ENCODE data around the gene GIN1. TPM values are rescaled to one million over a fixed set of nuclear protein-coding genes. Genes with fewer than 3 reads are reported as not detected.
"Not testable (repeated sequence)": the region's sequence is repeated elsewhere in the genome, so short reads cannot be mapped to it uniquely, and the experiment has no call there.

The GIN1 gene
- total RNA-seq, 1 experiment from 2014 or later = 5.7 TPM

DNA sequence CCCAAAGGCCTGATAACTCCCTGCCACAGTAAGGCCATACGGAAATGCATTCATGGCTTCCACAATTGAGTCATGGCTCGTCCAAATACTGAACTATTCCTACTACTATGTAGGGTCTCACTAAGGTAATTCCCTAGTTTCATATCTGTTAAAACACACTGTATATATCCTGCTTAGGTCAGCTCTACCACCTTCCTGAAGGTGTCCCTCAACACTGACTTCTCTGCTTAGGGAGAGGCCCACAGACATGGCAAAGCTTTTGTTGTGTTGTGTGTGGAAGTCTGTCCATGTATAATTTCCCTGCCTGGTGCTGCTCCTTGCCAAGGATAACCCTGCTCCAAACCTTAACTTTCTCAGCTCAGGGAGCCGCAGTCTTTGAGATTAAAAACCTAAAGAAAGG, 60.4 kb downstream of the GIN1 start:
- Mint-ChIP-seq H3K27ac (no peak overlapping the region), H3K4me1 (peaks cover 36% of the 10 kb centered on the region), H3K36me3 (peaks cover 4% of the 10 kb centered on the region), H3K27me3 (ENCODE audit: low read depth) (no peaks in the 10 kb centered on the region), H3K4me3 (no peak overlapping the region), H3K9me3 (peaks cover 18% of the 10 kb centered on the region)
- ChIA-PET CTCF (no interaction called here), POLR2A (no interaction called here)
- TF ChIP-seq ZNF232 (CRISPR knock-in tag; IDR thresholded peaks at IDR 0.05) (no peak), NFE2L1 (CRISPR knock-in tag; IDR thresholded peaks at IDR 0.05) (no peak)
- TF ChIP-seq, protein P1, sequence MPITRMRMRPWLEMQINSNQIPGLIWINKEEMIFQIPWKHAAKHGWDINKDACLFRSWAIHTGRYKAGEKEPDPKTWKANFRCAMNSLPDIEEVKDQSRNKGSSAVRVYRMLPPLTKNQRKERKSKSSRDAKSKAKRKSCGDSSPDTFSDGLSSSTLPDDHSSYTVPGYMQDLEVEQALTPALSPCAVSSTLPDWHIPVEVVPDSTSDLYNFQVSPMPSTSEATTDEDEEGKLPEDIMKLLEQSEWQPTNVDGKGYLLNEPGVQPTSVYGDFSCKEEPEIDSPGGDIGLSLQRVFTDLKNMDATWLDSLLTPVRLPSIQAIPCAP (CRISPR knock-in tag; IDR thresholded peaks at IDR 0.05) = no peak
- ATAC-seq (no peak; the same call in 1 of the 2 replicates), DNase-seq (ENCODE audit: low spot score) (no peak)

DNA sequence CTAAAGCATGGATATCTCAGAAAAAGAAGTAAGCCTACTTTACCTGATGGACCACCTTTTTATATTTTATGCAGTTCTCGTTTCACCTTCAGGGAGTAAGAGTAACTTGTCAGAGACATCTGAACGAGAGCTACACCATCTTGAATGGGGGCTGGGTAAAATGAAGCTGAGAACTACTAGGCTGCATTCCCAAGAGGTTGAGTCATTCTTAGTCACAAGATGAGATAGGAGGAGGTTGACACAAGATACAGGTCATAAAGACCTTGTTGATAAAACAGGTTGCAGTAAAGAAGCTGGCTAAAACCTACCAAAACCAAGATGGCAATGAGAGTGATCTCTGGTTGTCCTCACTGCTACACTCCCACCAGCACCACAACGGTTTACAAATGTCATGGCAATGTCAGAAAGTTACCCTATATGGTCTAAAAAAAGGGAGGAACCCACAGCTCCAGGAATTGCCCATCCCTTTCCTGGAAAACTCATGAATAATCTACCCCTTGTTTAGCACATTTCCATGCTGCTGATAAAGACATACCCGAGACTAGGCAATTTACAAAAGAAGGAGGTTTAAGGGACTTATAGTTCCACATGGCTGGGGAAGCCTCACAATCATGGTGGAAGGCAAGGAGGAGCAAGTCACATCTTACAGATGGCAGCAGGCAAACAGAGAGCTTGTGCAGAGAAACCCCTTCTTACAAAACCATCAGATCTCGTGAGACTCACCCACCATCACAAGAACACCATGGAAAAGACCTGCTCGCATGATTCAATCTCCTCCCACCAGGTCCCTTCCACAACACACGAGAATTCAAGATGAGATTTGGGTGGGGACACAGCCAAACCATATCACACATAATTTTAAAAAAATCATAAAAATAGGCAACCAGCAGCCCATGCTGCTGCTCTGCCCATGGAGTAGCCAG, 62.5 kb downstream of the GIN1 start:
- no peak for DNase-seq (ENCODE audit: low spot score)
- Mint-ChIP-seq H3K9me3 (peaks cover 18% of the 10 kb centered on the region), H3K4me1 (peaks cover 36% of the 10 kb centered on the region), H3K27ac (peak overlapping the region; percentile 12; the same call in 1 of the 2 replicates), H3K27me3 (ENCODE audit: low read depth) (no peaks in the 10 kb centered on the region), H3K4me3 (no peak overlapping the region), H3K36me3 (peaks cover 4% of the 10 kb centered on the region)
- no peak for TF ChIP-seq SMAD3 (CRISPR knock-in tag; IDR thresholded peaks at IDR 0.05; ENCODE audit: borderline replicate concordance)
- TF ChIP-seq, protein P2, sequence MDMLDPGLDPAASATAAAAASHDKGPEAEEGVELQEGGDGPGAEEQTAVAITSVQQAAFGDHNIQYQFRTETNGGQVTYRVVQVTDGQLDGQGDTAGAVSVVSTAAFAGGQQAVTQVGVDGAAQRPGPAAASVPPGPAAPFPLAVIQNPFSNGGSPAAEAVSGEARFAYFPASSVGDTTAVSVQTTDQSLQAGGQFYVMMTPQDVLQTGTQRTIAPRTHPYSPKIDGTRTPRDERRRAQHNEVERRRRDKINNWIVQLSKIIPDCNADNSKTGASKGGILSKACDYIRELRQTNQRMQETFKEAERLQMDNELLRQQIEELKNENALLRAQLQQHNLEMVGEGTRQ (CRISPR knock-in tag; IDR thresholded peaks at IDR 0.05) = no peak
- TF ChIP-seq, protein P3, sequence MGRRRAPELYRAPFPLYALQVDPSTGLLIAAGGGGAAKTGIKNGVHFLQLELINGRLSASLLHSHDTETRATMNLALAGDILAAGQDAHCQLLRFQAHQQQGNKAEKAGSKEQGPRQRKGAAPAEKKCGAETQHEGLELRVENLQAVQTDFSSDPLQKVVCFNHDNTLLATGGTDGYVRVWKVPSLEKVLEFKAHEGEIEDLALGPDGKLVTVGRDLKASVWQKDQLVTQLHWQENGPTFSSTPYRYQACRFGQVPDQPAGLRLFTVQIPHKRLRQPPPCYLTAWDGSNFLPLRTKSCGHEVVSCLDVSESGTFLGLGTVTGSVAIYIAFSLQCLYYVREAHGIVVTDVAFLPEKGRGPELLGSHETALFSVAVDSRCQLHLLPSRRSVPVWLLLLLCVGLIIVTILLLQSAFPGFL (CRISPR knock-in tag; IDR thresholded peaks at IDR 0.05; ENCODE audit: borderline replicate concordance) = no peak
- TF ChIP-seq KAT7 (CRISPR knock-in tag; IDR thresholded peaks at IDR 0.05; ENCODE audit: borderline replicate concordance) = no peak
- TF ChIP-seq EMX1 (CRISPR knock-in tag; IDR thresholded peaks at IDR 0.05) = no peak
- TF ChIP-seq, protein P4, sequence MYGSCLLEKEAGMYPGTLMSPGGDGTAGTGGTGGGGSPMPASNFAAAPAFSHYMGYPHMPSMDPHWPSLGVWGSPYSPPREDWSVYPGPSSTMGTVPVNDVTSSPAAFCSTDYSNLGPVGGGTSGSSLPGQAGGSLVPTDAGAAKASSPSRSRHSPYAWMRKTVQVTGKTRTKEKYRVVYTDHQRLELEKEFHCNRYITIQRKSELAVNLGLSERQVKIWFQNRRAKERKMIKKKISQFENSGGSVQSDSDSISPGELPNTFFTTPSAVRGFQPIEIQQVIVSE (CRISPR knock-in tag; IDR thresholded peaks at IDR 0.05; ENCODE audit: borderline replicate concordance) = no peak
- no peak for TF ChIP-seq CREB1 (CRISPR knock-in tag; IDR thresholded peaks at IDR 0.05)
- no peak for TF ChIP-seq ZNF232 (CRISPR knock-in tag; IDR thresholded peaks at IDR 0.05)
- no peak for TF ChIP-seq RORB (CRISPR knock-in tag; IDR thresholded peaks at IDR 0.05)
- TF ChIP-seq, protein P5, sequence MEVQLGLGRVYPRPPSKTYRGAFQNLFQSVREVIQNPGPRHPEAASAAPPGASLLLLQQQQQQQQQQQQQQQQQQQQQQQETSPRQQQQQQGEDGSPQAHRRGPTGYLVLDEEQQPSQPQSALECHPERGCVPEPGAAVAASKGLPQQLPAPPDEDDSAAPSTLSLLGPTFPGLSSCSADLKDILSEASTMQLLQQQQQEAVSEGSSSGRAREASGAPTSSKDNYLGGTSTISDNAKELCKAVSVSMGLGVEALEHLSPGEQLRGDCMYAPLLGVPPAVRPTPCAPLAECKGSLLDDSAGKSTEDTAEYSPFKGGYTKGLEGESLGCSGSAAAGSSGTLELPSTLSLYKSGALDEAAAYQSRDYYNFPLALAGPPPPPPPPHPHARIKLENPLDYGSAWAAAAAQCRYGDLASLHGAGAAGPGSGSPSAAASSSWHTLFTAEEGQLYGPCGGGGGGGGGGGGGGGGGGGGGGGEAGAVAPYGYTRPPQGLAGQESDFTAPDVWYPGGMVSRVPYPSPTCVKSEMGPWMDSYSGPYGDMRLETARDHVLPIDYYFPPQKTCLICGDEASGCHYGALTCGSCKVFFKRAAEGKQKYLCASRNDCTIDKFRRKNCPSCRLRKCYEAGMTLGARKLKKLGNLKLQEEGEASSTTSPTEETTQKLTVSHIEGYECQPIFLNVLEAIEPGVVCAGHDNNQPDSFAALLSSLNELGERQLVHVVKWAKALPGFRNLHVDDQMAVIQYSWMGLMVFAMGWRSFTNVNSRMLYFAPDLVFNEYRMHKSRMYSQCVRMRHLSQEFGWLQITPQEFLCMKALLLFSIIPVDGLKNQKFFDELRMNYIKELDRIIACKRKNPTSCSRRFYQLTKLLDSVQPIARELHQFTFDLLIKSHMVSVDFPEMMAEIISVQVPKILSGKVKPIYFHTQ (CRISPR knock-in tag; IDR thresholded peaks at IDR 0.05) = no peak
- TF ChIP-seq ZBTB21 (CRISPR knock-in tag; IDR thresholded peaks at IDR 0.05; ENCODE audit: borderline replicate concordance) = no peak
- no peak for TF ChIP-seq ELF4 (CRISPR knock-in tag; IDR thresholded peaks at IDR 0.05; ENCODE audit: low read depth)
- no peak for TF ChIP-seq NFYB (CRISPR knock-in tag; conservative IDR thresholded peaks at IDR 0.05; ENCODE audit: low read depth)
- no peak for ATAC-seq
- ChIA-PET POLR2A (no interaction called here), CTCF (no interaction called here)

DNA sequence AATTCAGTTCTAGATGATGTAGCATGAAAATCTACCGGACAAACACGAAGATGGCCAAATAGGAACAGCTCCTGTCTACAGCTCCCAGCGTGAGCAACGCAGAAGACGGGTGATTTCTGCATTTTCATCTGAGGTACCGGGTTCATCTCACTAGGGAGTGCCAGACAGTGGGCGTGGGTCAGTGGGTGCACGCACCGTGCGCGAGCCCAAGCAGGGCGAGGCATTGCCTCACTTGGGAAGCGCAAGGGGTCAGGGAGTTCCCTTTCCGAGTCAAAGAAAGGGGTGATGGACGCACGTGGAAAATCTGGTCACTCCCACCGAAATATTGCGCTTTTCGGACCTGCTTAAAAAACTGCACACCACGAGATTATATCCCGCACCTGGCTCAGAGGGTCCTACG, 73.2 kb downstream of the GIN1 start:
- Mint-ChIP-seq H3K4me3 (peak overlapping the region; percentile 31), H3K9me3 (peaks cover 15% of the 10 kb centered on the region), H3K4me1 (peaks cover 14% of the 10 kb centered on the region)
- CTCF ChIA-PET; POLR2A ChIA-PET; ATAC-seq; H3K27me3 Mint-ChIP-seq (ENCODE audit: low read depth); H3K36me3 Mint-ChIP-seq; H3K27ac Mint-ChIP-seq; DNase-seq (ENCODE audit: low spot score): not testable (repeated sequence)
